GM19468 (cell line): Measurements from ENCODE around the gene WDR93.
"Not testable (repeated sequence)": the region's sequence is repeated elsewhere in the genome, so short reads cannot be mapped to it uniquely, and the experiment has no call there.

ENCODE experiments used
- ATAC-seq: cut with Tn5 transposase; IDR thresholded peaks from one replicate; pipeline ENCODE4 v1.9.1; 2021; ENCODE audit warnings: mild to moderate bottlenecking, moderate library complexity, moderate number of reproducible peaks; ENCODE audit not compliant: unreplicated experiment; ENCODE audit errors: extremely low read depth

WDR93 gene

GRCh38 chr15:89680282-89680873, 10.2 kb upstream of the WDR93 start:
- no peak for ATAC-seq

GRCh38 chr15:89681146-89681545, 9.5 kb upstream of the WDR93 start:
- no peak for ATAC-seq

DNA sequence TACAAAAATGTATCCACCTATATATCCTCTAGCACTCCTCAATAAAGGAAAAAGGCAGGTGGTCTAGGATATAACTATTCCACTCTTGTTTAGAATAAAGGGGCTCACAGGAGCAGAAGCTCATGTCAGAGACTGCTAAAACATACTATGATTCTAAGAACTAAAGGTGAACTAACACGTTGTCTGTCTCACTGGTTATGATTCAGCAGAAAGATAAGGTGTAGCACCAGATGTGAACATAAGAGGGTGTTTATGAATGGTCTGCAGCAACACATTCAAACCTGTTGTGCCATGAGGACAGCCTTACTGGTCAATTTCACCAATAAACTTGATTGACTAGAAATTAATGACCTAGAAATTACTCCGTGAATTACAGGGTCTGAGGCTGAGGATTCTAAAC, 4.6 kb upstream of the WDR93 start:
- ATAC-seq, result no peak

GRCh38 chr15:89686522-89686921, 4.1 kb upstream of the WDR93 start:
- no peak for ATAC-seq

DNA sequence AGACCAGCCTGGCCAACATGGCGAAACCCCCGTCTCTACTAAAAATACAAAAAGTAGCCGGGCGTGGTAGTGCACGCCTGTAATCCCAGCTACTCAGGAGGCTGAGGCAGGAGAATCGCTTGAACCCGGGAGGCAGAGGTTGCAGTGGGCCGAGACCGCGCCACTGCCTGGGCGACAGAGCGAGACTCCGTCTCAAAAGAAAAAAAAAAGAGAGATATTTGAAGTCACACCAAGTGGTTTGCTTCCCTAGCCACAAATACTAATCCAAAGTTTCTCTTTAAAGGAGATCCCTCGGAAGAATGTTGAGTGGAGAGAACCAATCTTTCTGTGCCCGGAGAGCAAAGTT, 708 bp upstream of the WDR93 start:
- not testable (repeated sequence) for ATAC-seq

DNA sequence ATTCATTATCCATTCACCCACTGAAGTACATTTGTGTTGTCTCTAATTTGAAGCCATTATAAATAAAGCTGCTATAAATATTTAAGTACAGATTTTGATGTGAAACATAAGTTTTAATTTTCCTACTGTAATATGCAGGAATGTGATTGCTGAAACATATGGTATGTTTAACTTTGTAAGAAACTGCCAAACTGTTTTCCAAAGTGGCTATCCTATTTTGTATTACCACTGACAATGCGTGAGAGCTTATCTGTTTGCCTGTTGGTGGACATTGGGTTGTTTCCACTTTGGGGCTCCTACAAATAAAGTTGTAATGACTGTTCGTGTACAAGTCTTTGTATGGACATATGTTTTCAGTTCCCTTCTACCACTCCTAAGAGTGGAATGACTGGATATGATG, 2.5 kb downstream of the WDR93 start:
- no peak for ATAC-seq

GRCh38 chr15:89693696-89694095, 3.1 kb downstream of the WDR93 start:
- ATAC-seq, result no peak

GRCh38 chr15:89695198-89695597, 4.6 kb downstream of the WDR93 start:
- ATAC-seq, result no peak

- no peak for ATAC-seq
Measured at GRCh38 chr15:89704411-89704810, 13.8 kb downstream of the WDR93 start.

- no peak for ATAC-seq
Measured at GRCh38 chr15:89707577-89707976, 17.0 kb downstream of the WDR93 start.

- ATAC-seq, result no peak
Measured at GRCh38 chr15:89714775-89715174, 24.2 kb downstream of the WDR93 start.

DNA sequence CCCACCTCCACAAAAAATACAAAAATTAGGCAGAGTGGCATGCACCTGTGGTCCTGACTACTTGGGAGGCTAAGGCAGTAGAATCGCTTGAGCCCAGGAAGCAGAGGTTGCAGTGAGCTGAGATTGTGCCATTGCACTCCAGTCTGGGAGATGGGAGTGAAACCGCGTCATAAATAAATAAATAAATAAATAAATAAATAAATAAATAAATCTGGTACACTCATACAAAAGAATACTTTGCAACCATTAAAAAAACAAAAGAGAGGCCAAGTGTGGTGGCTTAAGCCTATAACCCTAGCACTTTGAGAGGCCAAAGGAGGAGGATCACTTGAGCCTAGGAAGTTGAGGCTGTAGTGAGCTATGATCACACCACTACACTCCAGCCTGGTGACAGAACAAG, 32.4 kb downstream of the WDR93 start:
- no peak for ATAC-seq

DNA sequence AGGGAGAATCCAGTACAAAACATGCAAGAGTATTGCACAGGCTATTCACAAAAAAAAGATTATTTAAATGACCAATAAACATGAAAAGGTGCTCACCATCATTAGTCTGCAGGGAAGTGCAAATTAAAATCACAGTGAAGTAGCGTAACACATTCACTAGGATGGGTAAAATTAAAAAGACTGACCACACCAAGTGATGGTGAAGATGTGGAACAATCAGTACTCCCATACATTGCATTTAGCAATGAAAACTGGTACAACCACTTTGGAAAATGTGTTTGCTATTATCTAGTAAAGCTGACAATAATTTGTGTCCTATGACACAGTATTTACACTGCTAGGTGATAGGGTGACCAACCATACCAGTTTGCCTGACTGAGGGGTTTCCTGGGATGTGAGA, 34.0 kb downstream of the WDR93 start:
- no peak for ATAC-seq

DNA sequence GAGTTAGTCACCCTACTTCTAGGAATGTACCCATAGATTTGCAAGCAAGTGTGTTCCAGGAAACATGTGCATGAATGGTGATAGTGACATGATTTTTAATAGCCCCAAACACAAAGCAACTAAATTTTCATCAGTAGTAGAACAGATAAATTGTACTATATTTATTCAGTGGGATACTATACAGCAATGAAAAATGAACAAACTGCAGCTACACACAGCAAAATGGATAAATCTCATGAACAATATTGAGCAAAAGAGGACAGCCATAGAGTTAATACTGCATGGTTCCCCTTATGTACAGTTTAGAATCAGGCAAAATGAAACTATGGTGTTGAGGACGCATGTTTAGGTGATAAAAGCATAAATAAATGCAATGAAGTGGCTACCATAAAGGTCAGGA, 34.5 kb downstream of the WDR93 start:
- ATAC-seq, result no peak

- ATAC-seq, result no peak
Measured at GRCh38 chr15:89728254-89728653, 37.6 kb downstream of the WDR93 start.

- no peak for ATAC-seq
Measured at GRCh38 chr15:89731275-89731674, 40.7 kb downstream of the WDR93 start.

DNA sequence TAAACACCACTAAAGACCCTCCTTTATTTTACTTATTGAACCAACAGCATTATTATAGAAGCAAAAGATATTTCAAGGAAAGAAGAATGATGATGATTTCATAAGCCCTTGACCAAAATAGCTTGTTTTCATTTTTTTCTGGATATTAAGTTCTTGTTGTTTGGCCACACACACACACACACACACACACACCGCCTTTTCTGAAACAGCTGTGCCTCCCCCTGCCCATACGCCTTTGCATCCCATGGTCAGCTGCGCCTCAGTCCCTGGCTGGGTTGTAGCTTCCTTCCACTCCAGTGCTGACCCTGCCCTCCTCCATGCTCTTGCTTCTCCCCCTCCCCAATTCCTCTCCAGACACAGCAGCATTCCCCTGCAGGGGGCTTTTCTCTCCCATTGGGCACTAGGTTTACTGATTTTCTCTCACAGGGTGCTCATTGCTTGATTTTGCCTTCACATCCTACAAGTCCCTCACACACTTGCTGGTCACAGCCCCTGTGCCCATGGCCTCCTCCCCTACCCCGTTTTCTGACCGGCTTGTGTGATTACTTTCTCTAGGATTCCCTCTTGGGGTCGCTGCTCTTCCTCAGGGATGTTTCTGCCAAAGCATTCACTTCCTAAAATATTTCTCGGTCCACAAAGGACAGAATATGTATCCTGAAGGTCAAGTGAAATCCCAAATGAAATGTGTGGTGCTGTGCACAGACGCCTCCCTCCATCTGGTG, 42.0 kb downstream of the WDR93 start:
- ATAC-seq, result no peak

DNA sequence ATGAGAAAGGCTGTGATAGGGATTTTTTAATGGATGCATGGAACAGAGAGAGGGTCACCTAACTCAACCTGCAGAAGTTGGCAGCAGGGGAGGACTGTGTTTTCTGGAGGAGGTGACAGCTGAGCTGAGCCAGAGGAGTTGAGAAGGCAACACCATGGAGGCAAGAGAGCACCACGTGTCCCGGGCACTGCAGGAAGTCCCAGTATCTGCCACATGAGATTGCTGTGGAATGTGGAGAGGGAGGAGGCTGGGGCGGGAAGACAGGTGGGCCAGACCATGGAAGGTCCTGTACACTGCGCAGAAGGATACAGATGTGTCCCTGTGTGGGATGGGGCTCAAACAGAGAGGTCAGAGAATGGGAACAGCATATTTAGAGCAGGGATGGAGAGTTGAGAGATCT, 45.2 kb downstream of the WDR93 start:
- ATAC-seq, result no peak

DNA sequence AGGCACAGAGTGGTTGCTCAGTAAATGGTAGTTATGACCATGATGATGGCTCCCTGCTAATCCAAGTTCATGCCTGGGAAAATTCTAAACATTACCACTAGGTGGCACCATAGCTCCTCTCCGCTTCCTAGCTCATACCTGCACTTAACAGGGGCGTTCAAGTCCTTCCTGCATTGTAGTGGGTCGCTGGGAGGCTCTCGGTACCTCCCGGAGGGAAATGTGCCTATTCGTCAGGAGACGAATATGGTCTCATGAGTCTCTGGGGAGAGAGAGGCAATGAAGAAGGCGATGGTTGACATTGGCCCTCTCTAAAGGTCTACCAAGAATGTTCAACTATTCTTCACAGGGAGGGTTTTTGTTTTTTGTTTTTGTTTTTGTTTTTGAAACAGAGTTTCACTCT, 49.5 kb downstream of the WDR93 start:
- no peak for ATAC-seq

DNA sequence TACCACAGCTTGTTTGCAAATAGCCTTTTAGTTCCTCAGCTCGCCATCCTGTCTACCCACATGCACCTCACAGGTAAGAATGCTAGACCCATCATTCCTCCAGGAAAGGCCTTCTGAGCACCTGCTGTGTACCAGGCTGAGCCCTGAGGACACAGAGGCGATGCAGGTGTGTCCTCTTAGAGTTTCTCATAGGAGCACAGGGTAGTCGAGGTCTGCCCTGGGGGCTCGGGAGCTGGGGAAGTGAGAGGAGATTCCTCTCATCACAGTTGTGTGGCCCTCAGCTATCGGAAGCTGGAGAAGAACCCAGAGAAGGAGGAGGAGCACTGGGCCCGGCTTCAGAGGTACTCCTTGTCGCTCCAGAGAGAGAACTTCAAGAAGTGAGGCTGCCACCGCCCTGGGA, 52.4 kb downstream of the WDR93 start:
- no peak for ATAC-seq

GRCh38 chr15:89743594-89743993, 53.0 kb downstream of the WDR93 start:
- ATAC-seq, result no peak

- ATAC-seq, result no peak
Measured at GRCh38 chr15:89745131-89745530, 54.5 kb downstream of the WDR93 start.
